ENCODE results near the gene ENTR1.
A peak's percentile ranks its signal among the peaks of the same experiment; 100 is the strongest.
"Not testable (repeated sequence)": the region's sequence is repeated elsewhere in the genome, so short reads cannot be mapped to it uniquely, and the experiment has no call there.

ENTR1 gene

GRCh38 chr9:136418182-136419091 is 8.0 kb upstream of the ENTR1 start:
- DNase-seq = no peak

GRCh38 chr9:136416914-136417313 is 6.5 kb upstream of the ENTR1 start:
- DNase-seq = no peak

- no peak for DNase-seq
These were observed 6.0 kb upstream of the ENTR1 start for GRCh38 chr9:136416427-136416826.

GRCh38 chr9:136412962-136413361 is 2.5 kb upstream of the ENTR1 start:
- DNase-seq = no peak

GRCh38 chr9:136411378-136411777 is 964 bp upstream of the ENTR1 start:
- DNase-seq = no peak

GRCh38 chr9:136409557-136410455 is 608 bp downstream of the ENTR1 start:
- DNase-seq = peak in 1 of 2 experiments; percentile 41

GRCh38 chr9:136407911-136408310 is 2.5 kb downstream of the ENTR1 start:
- DNase-seq = no peak

GRCh38 chr9:136407061-136407460 is 3.4 kb downstream of the ENTR1 start:
- not testable (repeated sequence) for DNase-seq

- DNase-seq = not testable (repeated sequence)
These were observed 4.5 kb downstream of the ENTR1 start for GRCh38 chr9:136405904-136406303.

- no peak for DNase-seq
These were observed 4.9 kb downstream of the ENTR1 start for GRCh38 chr9:136405481-136405880.

- DNase-seq = no peak
These were observed 5.6 kb downstream of the ENTR1 start for GRCh38 chr9:136404801-136405136.

GRCh38 chr9:136403915-136404800 is 6.3 kb downstream of the ENTR1 start:
- no peak for DNase-seq

GRCh38 chr9:136403538-136403914 is 6.9 kb downstream of the ENTR1 start:
- DNase-seq = no peak

GRCh38 chr9:136402067-136402466 is 8.3 kb downstream of the ENTR1 start:
- DNase-seq = no peak

GRCh38 chr9:136401173-136401922 is 9.1 kb downstream of the ENTR1 start:
- no peak for DNase-seq

GRCh38 chr9:136400038-136400834 is 10.2 kb downstream of the ENTR1 start, which contains the start of gene SNAPC4:
TSS of gene SNAPC4 (minus strand) at chr9:136400170. CDS start at chr9:136398428, 1,742 bp downstream.
- peak; percentile 42 to 81 for DNase-seq

GRCh38 chr9:136399176-136400037 is 11.0 kb downstream of the ENTR1 start:
- no peak for DNase-seq

GRCh38 chr9:136398286-136398685 is 12.1 kb downstream of the ENTR1 start:
- no peak for DNase-seq

- DNase-seq = no peak
These were observed 12.8 kb downstream of the ENTR1 start for GRCh38 chr9:136397643-136398042.

- no peak for DNase-seq
These were observed 14.2 kb downstream of the ENTR1 start for GRCh38 chr9:136396219-136396515.

All from SW 1271 (cell line).